H1 (cell line): Measurements from ENCODE around the gene DISP3. TPM values are rescaled to one million over a fixed set of nuclear protein-coding genes. Genes with fewer than 3 reads are reported as not detected.

Experiments
- CTCF ChIA-PET: fragments of 300-600 bp; sonication (Branson Sonifier 250); formaldehyde crosslinking; loops from one replicate; lab custom pipeline; 2021; ENCODE audit not compliant: partially characterized antibody; lab: Charles Lee
- POLR2A ChIA-PET: fragments of 300-600 bp; sonication (Branson Sonifier 250); formaldehyde crosslinking; loops from one replicate; lab custom pipeline; 2021; ENCODE audit warnings: inconsistent platforms; ENCODE audit not compliant: partially characterized antibody; lab: Charles Lee
- DNase-seq, 2 experiments: peaks; one replicate each; pipeline versions ENCODE4 v3.0.0 to v3.0.0-alpha.2; 2010 to 2022; ENCODE audit warnings: low spot score in 2 of 2, low read depth in 1 of 2, mixed read lengths in 1 of 2
- FAIRE-seq: peaks from 2 replicates; lab custom pipeline; 2011; peaks lifted over from hg19 to GRCh38; lab: Jason Lieb, UNC
- H2AFZ ChIP-seq: 2 replicates; pipeline ENCODE4 v1.8.1; 2012; ENCODE audit warnings: low read length, inconsistent platforms
- H2AK5ac ChIP-seq: 2 replicates; pipeline ENCODE4 v1.6.1; 2013; ENCODE audit warnings: low read depth, low read length
- H2BK120ac ChIP-seq: replicated peaks from 2 replicates; pipeline ENCODE3; 2013; ENCODE audit warnings: low read depth, low read length, inconsistent platforms
- H2BK12ac ChIP-seq: 2 replicates; pipeline ENCODE4 v1.6.1; 2013; ENCODE audit warnings: low read depth, low read length
- H2BK15ac ChIP-seq: 2 replicates; pipeline ENCODE4 v1.6.1; 2013; ENCODE audit warnings: low read length
- H2BK20ac ChIP-seq: 2 replicates; pipeline ENCODE4 v1.6.1; 2013; ENCODE audit warnings: low read length
- H2BK5ac ChIP-seq: 2 replicates; pipeline ENCODE4 v1.6.1; 2013; ENCODE audit warnings: low read depth, low read length
- H3K14ac ChIP-seq: 2 replicates; pipeline ENCODE4 v1.6.1; 2013; ENCODE audit warnings: inconsistent platforms; ENCODE audit not compliant: insufficient read length
- H3K18ac ChIP-seq: 2 replicates; pipeline ENCODE4 v1.6.1; 2013; ENCODE audit warnings: low read length; ENCODE audit errors: extremely low read depth
- H3K23ac ChIP-seq: 2 replicates; pipeline ENCODE4 v1.6.1; 2013; ENCODE audit warnings: inconsistent platforms; ENCODE audit not compliant: insufficient read length
- H3K23me2 ChIP-seq: 2 replicates; pipeline ENCODE4 v1.6.1; 2013; ENCODE audit warnings: low read depth, low read length
- H3K27ac ChIP-seq: 2 replicates; pipeline ENCODE4 v1.6.1; 2011; ENCODE audit warnings: low read depth, low read length, inconsistent platforms
- H3K27me3 ChIP-seq, 4 experiments: replicated peaks in 1 of 4; 1 replicate in 1 of 4; 2 replicates in 3 of 4; pipeline versions ENCODE4 v1.6.1 to v1.8.1; 2011 to 2013; ENCODE audit warnings: low read length in 3 of 4, mild to moderate bottlenecking in 3 of 4, inconsistent platforms in 2 of 4, mixed read lengths in 2 of 4, moderate library complexity in 1 of 4; ENCODE audit not compliant: control insufficient read depth in 3 of 4, insufficient read depth in 3 of 4; ENCODE audit errors: extremely low read depth in 1 of 4
- H3K36me3 ChIP-seq, 4 experiments: 2 replicates each; pipeline versions ENCODE4 v1.6.1 to v1.8.1; 2011 to 2013; ENCODE audit warnings: mild to moderate bottlenecking in 4 of 4, low read length in 3 of 4, moderate library complexity in 2 of 4, control low read depth in 1 of 4, inconsistent platforms in 1 of 4; ENCODE audit not compliant: insufficient read depth in 4 of 4, control insufficient read depth in 2 of 4
- H3K4ac ChIP-seq: replicated peaks from 2 replicates; pipeline ENCODE3; 2013; ENCODE audit warnings: low read length, low read depth, mixed read lengths, inconsistent platforms; ENCODE audit not compliant: insufficient read length
- H3K4me1 ChIP-seq, 4 experiments: replicated peaks in 1 of 4; 1 replicate in 1 of 4; 2 replicates in 3 of 4; pipeline versions ENCODE4 v1.6.1 to v1.8.1; 2011 to 2013; ENCODE audit warnings: low read length in 3 of 4, inconsistent platforms in 2 of 4, mixed read lengths in 1 of 4; ENCODE audit not compliant: insufficient read depth in 4 of 4, control insufficient read depth in 3 of 4
- H3K4me2 ChIP-seq, 2 experiments: 2 replicates each; pipeline versions ENCODE4 v1.6.1 to v1.8.1; 2011 to 2013; ENCODE audit warnings: low read depth in 2 of 2, low read length in 2 of 2, control low read depth in 1 of 2, inconsistent platforms in 1 of 2, mild to moderate bottlenecking in 1 of 2; ENCODE audit not compliant: insufficient read depth in 1 of 2
- H3K4me3 ChIP-seq, 4 experiments: fragments of 200-600, 300-600 bp in 1 of 4; sonication (generic), shearing (Covaris generic), sonication (Bioruptor Twin) in 1 of 4; 2 replicates each; pipeline versions ENCODE4 v1.5.1 to v1.8.1; 2011 to 2016; ENCODE audit warnings: low read length in 4 of 4, low read depth in 3 of 4, control low read depth in 2 of 4, inconsistent platforms in 2 of 4, mild to moderate bottlenecking in 2 of 4, mixed read lengths in 1 of 4, moderate library complexity in 1 of 4; ENCODE audit not compliant: insufficient read depth in 2 of 4; ENCODE audit errors: extremely low read depth in 1 of 4
- H3K56ac ChIP-seq: replicated peaks from 2 replicates; pipeline ENCODE3; 2013; ENCODE audit warnings: low read depth, mild to moderate bottlenecking, mixed read lengths, low read length, inconsistent platforms; ENCODE audit not compliant: insufficient read length
- H3K79me1 ChIP-seq: 2 replicates; pipeline ENCODE4 v1.6.1; 2013; ENCODE audit warnings: low read depth, low read length, control low read depth
- H3K79me2 ChIP-seq, 2 experiments: 2 replicates each; pipeline versions ENCODE4 v1.6.1 to v1.8.1; 2012 to 2013; ENCODE audit warnings: low read length in 2 of 2, mild to moderate bottlenecking in 2 of 2, inconsistent platforms in 1 of 2; ENCODE audit not compliant: insufficient read depth in 2 of 2, control insufficient read depth in 1 of 2
- H3K9ac ChIP-seq, 4 experiments: replicated peaks in 1 of 4; 1 replicate in 1 of 4; 2 replicates in 3 of 4; pipeline versions ENCODE4 v1.6.1 to v1.8.1; 2011 to 2013; ENCODE audit warnings: low read depth in 3 of 4, low read length in 3 of 4, control low read depth in 2 of 4, mild to moderate bottlenecking in 2 of 4, moderate library complexity in 2 of 4, inconsistent platforms in 1 of 4; ENCODE audit errors: extremely low read depth in 1 of 4
- H3K9me3 ChIP-seq, 2 experiments: 2 replicates each; pipeline versions ENCODE4 v1.6.1 to v1.8.1; 2012 to 2013; ENCODE audit warnings: mild to moderate bottlenecking in 2 of 2, moderate library complexity in 2 of 2, control low read depth in 1 of 2, inconsistent platforms in 1 of 2, low read depth in 1 of 2, low read length in 1 of 2, mixed read lengths in 1 of 2; ENCODE audit not compliant: insufficient read depth in 2 of 2
- H4K20me1 ChIP-seq, 2 experiments: replicated peaks in 1 of 2; 2 replicates each; pipeline versions ENCODE3 to v1.8.1; 2011 to 2013; ENCODE audit warnings: inconsistent platforms in 2 of 2, low read length in 2 of 2, mild to moderate bottlenecking in 1 of 2; ENCODE audit not compliant: insufficient read depth in 2 of 2, control insufficient read depth in 1 of 2
- H4K5ac ChIP-seq: 2 replicates; pipeline ENCODE4 v1.6.1; 2013; ENCODE audit warnings: low read length, low read depth, mixed read lengths, inconsistent platforms; ENCODE audit not compliant: insufficient read length
- H4K8ac ChIP-seq: 2 replicates; pipeline ENCODE4 v1.8.0; 2013; ENCODE audit warnings: mild to moderate bottlenecking, moderate library complexity, low read length, inconsistent platforms; ENCODE audit not compliant: insufficient read depth; ENCODE audit errors: extremely low read depth
- H4K91ac ChIP-seq: replicated peaks from 2 replicates; pipeline ENCODE3; 2013; ENCODE audit warnings: low read length, mixed read lengths, inconsistent platforms; ENCODE audit not compliant: insufficient read length
- GTF2F1 ChIP-seq: IDR thresholded peaks from 2 replicates; pipeline ENCODE4 v1.6.1; 2012; ENCODE audit warnings: low read depth, low read length, improper control_type of control experiment, borderline replicate concordance
- HDAC6 ChIP-seq: IDR thresholded peaks from one replicate; pipeline ENCODE4 v1.7.1; 2012; ENCODE audit warnings: low read depth, mild to moderate bottlenecking, inconsistent platforms, low read length, moderate library complexity
- JUN ChIP-seq: IDR thresholded peaks from 2 replicates; pipeline ENCODE4 v1.6.1; 2011; ENCODE audit warnings: low read depth, mild to moderate bottlenecking, improper control_type of control experiment, low read length
- WGBS, 2 experiments: shearing (Covaris generic) in 1 of 2; methylation state at CpG; one replicate each; pipeline versions ENCODE4 v1.1.6 to v1.1.7; 2013 to 2015; ENCODE audit warnings: low lambda C conversion rate in 2 of 2, mixed read lengths in 2 of 2, inconsistent platforms in 1 of 2, low coverage in 1 of 2, missing lambda C conversion rate in 1 of 2; ENCODE audit not compliant: insufficient replicate concordance in 2 of 2, insufficient coverage in 1 of 2, insufficient read length in 1 of 2; ENCODE audit errors: extremely low coverage in 1 of 2, missing lambda C conversion rate in 1 of 2; 5-methylcytosine and 5-hydroxymethylcytosine counted together
- polyA plus RNA-seq, 7 experiments: library from polyadenylated mRNA; depleted of rRNA in 3 of 7; stranded (reverse) in 5 of 7; unstranded in 2 of 7; fragments of >200 nt in 5 of 7; fragments of 200-250 nt in 2 of 7; gene quantifications; 1 replicate in 5 of 7; 2 replicates in 1 of 7; 4 replicates in 1 of 7; pipeline versions ENCODE4 v1.2.1 to v1.2.3, GENCODE V29; 2011 to 2013; ENCODE audit warnings: missing spikeins in 2 of 7, mixed read lengths in 2 of 7
- total RNA-seq: library from RNA; stranded (reverse); fragmentation: NEBNext Ultra II Directional; extraction: Animal tissue kit (Norgen Biotek cat#: 25700); gene quantifications from 2 replicates; pipeline ENCODE4 v1.2.1, GENCODE V29; 2021

Gene DISP3
- total and polyA plus RNA-seq, 2 of the 8 experiments (the other 6 are each of a cell fraction or from before 2014, with no cell fraction given), result 3.4 to 4.6 TPM

- Histone ChIP-seq H2BK20ac (no peak overlapping the region), H2BK15ac (no peak overlapping the region), H3K4me2 (no peak overlapping the region), H3K23ac (no peak overlapping the region), H3K23me2 (no peaks in the 10 kb centered on the region; the same call in 1 of the 2 replicates), H3K27me3 (peaks cover 2 to 10% (median 5%) of the 10 kb centered on the region in 4 experiments; a peak in 6 of 7 replicates), H4K8ac (no peak overlapping the region), H2AK5ac (no peak overlapping the region), H3K27ac (no peak overlapping the region), H3K79me1 (0 out of 2 replicates have a peak, but pooled peaks cover 2% of the 10 kb centered on the region), H3K4ac (no peak overlapping the region), H3K14ac (no peak overlapping the region), H4K5ac (no peak overlapping the region), H3K4me1 (no peaks in the 10 kb centered on the region), H4K20me1 (peaks cover 0 to 2% of the 10 kb centered on the region in 2 experiments), H3K4me3 (no peak overlapping the region), H2BK120ac (no peak overlapping the region), H2BK12ac (no peak overlapping the region), H2BK5ac (no peak overlapping the region), H4K91ac (no peak overlapping the region), H3K18ac (no peak overlapping the region), H2AFZ (no peak overlapping the region), H3K36me3 (no peaks in the 10 kb centered on the region), H3K9me3 (no peaks in the 10 kb centered on the region), H3K56ac (no peak overlapping the region), H3K9ac (no peak overlapping the region), H3K79me2 (no peaks in the 10 kb centered on the region)
- DNase-seq (no peak), FAIRE-seq (no peak)
- TF ChIP-seq GTF2F1 (no peak), JUN (no peak), HDAC6 (no peak)
- ChIA-PET CTCF (interaction anchor here (1.5 kb wide), 1 partner anchor 9 kb away, joined by 4 read pairs; no protein-coding TSS in a partner anchor), POLR2A (no interaction called here)
- WGBS, 2 experiments, result 82% methylated on average over 3 of the region's 3 CpGs; no CpG with 5 or more reads in 1 of the 2 experiments
These were observed 6.2 kb upstream of the DISP3 start for GRCh38 chr1:11472741-11473140.
